Cardiac fibroblast (primary cell): Measurements from ENCODE around the gene PROSER3.
"Not testable (repeated sequence)": the region's sequence is repeated elsewhere in the genome, so short reads cannot be mapped to it uniquely, and the experiment has no call there.

Source experiments
- DNase-seq, 2 donors: peaks; one replicate each; pipeline versions ENCODE4 v3.0.0 to v3.0.0-alpha.2; 2010; ENCODE audit warnings: low read depth in 2 of 2
- H3K4me3 ChIP-seq, 2 donors: replicated peaks in 1 of 2; 1 replicate in 1 of 2; 2 replicates in 1 of 2; pipeline ENCODE4 v1.5.1; 2011; ENCODE audit warnings: low read depth in 2 of 2, low read length in 2 of 2, mild to moderate bottlenecking in 2 of 2, moderate library complexity in 1 of 2
- TF ChIP-seq, protein P1 (sequence below): IDR thresholded peaks from one replicate; pipeline ENCODE4 v1.5.1; 2011; ENCODE audit warnings: low read depth, mild to moderate bottlenecking, low read length, inconsistent platforms

PROSER3 gene

DNA sequence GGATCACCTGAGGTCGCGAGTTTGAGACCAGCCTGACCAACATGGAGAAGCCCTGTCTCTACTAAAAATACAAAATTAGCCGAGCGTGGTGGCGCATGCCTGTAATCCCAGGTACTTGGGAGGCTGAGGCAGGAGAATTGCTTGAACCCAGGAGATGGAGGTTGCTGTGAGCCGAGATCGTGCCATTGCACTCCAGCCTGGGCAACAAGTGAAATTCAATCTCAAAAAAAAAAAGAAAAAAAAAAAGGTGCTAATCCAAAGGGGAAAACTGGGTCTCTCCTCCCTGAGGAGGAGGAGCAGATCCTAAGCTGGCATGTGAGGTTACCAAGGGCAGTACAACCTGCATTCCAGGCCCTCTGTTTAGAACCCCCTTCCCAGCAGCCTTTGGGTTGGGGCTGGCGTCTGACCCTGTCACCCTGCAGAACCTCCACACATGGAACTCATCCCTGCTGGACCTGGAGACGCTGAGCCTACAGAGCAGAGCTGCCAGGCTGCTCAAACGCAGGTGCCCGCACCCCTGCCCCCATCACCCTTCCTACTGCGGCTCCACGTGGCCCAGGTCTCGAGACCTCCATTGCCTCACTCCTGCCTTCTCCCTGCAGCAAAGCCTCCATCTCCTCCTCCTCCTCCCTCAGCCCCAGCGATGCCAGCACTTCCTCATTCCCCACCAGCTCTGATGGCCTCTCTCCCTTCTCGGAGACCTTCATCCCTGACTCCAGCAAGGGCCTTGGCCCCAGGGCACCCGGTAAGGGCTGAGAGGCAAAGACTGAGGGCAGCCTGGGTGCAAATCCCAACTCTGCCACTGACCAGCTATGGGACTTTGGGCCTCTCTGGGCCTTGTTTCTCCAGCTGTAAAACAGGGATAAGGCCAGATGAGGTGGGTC, 6.7 kb downstream of the PROSER3 start:
- DNase-seq, result no peak
- TF ChIP-seq, protein P1, sequence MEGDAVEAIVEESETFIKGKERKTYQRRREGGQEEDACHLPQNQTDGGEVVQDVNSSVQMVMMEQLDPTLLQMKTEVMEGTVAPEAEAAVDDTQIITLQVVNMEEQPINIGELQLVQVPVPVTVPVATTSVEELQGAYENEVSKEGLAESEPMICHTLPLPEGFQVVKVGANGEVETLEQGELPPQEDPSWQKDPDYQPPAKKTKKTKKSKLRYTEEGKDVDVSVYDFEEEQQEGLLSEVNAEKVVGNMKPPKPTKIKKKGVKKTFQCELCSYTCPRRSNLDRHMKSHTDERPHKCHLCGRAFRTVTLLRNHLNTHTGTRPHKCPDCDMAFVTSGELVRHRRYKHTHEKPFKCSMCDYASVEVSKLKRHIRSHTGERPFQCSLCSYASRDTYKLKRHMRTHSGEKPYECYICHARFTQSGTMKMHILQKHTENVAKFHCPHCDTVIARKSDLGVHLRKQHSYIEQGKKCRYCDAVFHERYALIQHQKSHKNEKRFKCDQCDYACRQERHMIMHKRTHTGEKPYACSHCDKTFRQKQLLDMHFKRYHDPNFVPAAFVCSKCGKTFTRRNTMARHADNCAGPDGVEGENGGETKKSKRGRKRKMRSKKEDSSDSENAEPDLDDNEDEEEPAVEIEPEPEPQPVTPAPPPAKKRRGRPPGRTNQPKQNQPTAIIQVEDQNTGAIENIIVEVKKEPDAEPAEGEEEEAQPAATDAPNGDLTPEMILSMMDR, result no peak
- H3K4me3 ChIP-seq, result no peak overlapping the region

DNA sequence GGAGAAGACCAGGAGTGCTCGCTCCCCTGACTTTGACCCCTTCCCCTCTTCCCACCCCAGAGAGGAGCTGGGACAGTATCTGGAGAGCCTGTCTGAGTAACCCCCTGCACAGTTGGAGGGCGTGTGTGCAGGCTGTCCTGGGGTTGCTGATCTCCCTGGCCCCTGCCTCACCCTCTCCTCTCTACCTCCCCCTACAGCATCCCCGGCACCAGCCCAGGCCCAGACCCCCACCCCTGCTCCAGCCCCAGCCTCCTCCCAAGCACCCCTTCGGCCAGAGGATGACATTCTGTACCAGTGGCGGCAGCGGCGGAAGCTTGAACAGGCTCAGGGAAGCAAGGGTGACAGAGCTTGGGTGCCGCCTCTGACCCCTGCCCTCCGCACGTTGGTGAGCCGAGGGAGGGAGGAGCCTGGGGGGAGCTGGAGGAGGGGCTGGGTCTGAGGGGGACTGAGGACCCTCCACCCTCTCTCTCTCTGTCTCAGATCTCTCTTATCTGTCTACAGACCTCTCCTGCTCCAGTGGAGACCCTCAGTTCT, 8.7 kb downstream of the PROSER3 start:
- H3K4me3 ChIP-seq, result no peak overlapping the region
- no peak for DNase-seq
- TF ChIP-seq, protein P1, result no peak

DNA sequence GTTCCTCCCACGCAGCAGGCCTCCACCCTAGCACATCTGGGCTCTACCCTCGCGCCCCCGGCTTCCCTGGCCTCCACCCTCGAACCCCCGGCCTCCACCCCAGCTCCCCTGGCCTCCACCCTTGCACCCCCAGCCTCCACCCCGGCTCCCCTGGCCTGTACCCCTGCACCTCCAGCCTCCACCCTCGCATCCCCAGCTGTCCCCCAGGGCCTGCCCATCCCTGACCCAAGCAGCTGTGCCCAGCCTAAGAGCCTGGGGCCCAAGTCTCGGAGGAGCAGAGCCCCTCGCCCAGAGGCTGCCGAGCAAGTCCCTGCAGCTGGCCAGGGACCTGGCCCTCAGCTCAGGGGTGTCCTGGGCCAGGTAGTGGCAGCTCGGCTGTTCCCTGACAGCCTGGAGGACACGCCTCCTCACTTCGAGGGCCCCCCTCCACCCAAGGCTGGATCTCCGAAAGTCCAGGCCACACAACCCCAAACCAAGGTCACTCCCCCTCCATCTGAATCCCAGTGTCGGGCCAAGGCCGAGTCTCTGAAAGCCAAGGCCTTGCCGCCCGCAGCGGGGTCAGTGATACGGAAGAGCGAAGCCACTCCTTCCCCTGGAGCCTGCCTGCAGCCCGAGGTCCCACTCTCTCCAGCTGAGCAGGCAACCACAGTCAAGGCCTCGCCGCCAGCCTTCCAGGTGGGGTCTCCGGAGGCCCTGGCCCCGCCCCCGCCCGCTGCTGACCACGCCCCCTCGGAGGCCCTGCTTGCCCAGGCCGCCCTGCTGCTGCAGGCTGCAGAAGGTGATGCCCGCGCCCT, 9.5 kb downstream of the PROSER3 start:
- H3K4me3 ChIP-seq, result no peak overlapping the region
- TF ChIP-seq, protein P1, result no peak
- no peak for DNase-seq

DNA sequence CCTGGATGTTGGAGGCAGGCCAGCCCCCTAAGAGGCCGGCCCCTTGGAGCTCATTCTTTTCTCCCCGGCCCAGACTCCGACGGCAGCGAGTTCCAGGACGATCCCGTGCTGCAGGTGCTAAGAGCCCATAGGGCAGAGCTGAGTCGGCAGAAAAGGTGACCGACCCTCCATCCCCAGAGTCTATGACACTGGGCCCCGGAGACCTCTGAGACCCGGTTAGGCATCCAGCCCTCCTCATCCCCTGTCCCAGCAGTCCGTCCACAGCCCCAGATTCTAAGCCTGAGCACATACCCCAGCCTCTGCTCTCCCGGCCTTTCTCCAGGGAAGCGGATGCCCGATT, 10.1 kb downstream of the PROSER3 start:
- TF ChIP-seq, protein P1, result no peak
- no peak for DNase-seq
- no peak overlapping the region for H3K4me3 ChIP-seq

DNA sequence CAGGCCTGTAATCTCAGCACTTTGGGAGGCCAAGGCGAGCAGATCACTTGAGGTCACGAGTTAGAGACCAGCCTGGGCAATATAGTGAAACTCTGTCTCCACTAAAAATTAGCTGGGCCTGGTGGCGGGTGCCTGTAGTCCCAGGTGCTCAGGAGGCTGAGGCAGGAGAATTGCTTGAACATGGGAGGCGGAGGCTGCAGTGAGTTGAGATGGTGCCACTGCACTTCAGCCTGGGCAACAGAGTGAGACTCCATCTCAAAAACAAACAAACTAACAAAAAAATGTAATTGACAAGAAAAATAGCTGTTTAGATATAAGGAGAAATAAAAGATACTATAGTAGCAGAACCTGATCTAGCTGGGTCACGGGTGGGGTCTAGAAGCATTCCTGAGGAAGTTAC, 14.4 kb downstream of the PROSER3 start:
- not testable (repeated sequence) for H3K4me3 ChIP-seq, DNase-seq

DNA sequence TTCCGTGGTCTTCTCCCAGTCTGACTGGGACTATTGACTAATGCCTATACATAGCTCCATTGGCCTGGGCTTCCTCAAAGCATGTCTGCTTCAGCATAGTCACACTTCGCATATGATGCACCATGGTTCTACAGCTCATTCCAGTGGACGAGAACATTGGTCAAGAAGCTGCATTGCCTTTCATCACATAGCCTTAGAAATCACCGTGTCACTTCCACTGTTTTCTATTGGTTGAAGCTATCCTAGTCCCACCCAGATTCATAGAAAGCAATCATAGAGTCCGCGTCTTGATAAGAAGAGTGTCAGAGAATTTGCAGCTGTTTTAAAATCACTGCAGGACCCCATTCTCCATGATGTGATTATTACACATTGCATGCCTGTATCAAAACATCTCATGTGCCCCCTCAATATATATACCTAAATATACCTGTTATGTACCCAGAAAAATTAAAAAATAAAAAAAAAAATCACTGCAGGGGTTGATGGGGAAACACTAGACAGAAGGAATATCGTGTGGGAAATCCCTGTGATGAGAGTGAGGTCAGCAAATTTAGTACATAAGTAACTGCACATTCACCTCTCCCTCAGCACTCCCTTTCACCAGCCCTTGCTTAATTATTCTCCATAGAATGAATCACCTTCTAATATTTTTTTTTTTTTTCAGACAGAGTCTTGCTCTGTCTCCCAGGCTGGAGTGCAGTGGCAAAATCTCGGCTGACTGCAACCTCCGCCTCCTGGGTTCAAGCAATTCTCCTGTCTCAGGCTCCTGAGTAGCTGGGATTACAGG, 15.2 kb downstream of the PROSER3 start:
- no peak overlapping the region for H3K4me3 ChIP-seq
- peak; percentile 42 to 72 for DNase-seq
- TF ChIP-seq, protein P1, result no peak
